Cardiac fibroblast (primary cell): ENCODE data around the gene PRM3.

Source experiments
- DNase-seq, 2 donors: peaks; one replicate each; pipeline versions ENCODE4 v3.0.0 to v3.0.0-alpha.2; 2010; ENCODE audit warnings: low read depth in 2 of 2
- H3K4me3 ChIP-seq, 2 donors: replicated peaks in 1 of 2; 1 replicate in 1 of 2; 2 replicates in 1 of 2; pipeline ENCODE4 v1.5.1; 2011; ENCODE audit warnings: low read depth in 2 of 2, low read length in 2 of 2, mild to moderate bottlenecking in 2 of 2, moderate library complexity in 1 of 2
- CTCF ChIP-seq: IDR thresholded peaks from one replicate; pipeline ENCODE4 v1.5.1; 2011; ENCODE audit warnings: low read depth, mild to moderate bottlenecking, low read length, inconsistent platforms

The PRM3 gene

DNA sequence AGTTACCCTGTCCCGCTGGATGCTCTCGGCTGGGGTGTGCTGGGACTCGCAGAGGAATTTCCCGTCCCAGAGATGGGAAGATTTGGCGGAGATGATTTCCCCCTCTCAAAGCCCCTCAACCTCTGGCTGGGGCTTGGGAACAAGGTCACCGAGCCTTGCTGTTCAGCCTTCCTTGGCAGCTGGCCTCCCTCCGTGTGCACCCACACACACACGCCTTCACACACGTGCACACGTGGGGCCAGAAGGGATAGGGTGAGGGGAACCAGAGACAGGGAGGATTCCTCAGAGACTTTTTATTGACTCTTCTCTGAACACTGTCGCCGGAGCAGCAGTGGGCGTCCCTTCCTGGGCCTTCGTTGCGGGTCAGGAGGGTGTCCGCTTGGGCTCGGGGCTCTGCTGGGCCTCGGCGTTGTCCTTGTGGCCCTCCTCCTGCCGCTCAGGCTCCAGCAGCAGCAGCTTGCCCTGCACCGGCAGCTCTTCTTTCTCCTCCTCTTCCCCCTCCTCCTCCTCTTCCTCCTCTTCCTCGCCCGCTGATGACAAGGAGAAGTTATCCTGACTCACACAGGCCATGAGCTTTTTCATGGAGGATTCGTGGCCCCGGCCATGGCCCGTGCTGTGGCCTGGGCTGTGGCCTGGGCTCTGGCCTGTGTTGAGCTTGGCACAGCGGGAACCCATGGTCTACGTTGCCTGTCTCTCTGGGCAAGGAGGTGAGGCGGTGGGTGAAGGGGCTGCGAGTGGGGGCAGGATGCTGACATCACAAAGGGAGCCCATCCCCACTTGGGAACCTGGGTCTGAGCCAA is at the start of gene PRM3:
Gene PRM3, minus strand, starts transcription at position 709 of the 800 bp plus-strand sequence. Its CDS starts 34 bp downstream, at position 675.
- TF ChIP-seq CTCF: no peak
- H3K4me3 ChIP-seq: no peak within 1 kb of the TSS
- DNase-seq: no peak

GRCh38 chr16:11322823-11323222 is 49.4 kb upstream of the PRM3 start:
- no peak for DNase-seq
- no peak for TF ChIP-seq CTCF
- H3K4me3 ChIP-seq: no peak overlapping the region

- TF ChIP-seq CTCF: no peak
- no peak overlapping the region for H3K4me3 ChIP-seq
Measured at GRCh38 chr16:11321662-11322061, 48.2 kb upstream of the PRM3 start.

GRCh38 chr16:11320170-11320569 is 46.7 kb upstream of the PRM3 start:
- no peak for TF ChIP-seq CTCF
- no peak overlapping the region for H3K4me3 ChIP-seq
- no peak for DNase-seq

More at GRCh38 chr16:11321662-11322061, 48.2 kb upstream of the PRM3 start:
- DNase-seq: no peak

DNA sequence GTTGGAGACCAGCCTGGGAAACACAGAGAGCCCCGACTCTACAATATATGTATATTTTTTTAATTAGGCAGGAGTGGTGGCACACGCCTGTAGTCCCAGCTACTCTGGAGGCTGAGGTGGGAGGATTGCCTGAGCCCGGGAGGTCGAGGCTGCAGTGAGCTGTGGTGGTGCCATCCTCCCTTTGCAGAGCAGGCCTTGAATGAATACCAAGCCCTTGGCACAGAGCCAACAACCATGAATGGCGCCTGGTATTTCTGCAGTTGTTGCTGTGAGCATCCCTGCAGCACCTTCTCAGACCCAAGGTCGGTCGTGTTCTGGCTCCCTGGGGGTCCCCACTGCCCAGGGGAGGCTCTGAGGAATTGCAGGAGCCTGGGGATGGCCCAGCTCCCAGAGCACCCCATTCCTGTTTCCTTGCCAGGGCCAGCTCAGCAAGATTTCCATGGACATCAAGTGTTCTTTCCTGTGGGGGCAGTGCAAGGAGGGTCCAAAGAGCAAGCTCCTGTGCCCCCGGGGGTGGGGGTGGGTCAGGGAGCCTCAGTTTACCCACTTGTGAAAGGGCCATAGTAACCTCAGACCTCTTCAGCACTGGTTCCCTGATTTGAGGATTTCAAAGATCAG is 46.2 kb upstream of the PRM3 start:
- no peak overlapping the region for H3K4me3 ChIP-seq
- TF ChIP-seq CTCF: no peak
- peak in 1 of 2 donors; percentile 28 for DNase-seq

GRCh38 chr16:11318817-11319216 is 45.4 kb upstream of the PRM3 start:
- no peak for DNase-seq
- no peak for TF ChIP-seq CTCF
- no peak overlapping the region for H3K4me3 ChIP-seq
